Thyroid gland (tissue), 4 donors: ENCODE data around the gene PATJ.

Source experiments
- POLR2A ChIP-seq, 2 donors: fragments of 450-650 bp; IDR thresholded peaks; one replicate each; pipeline ENCODE4 v1.6.1; 2017; ENCODE audit warnings: antibody characterized with exemption in 2 of 2, mild to moderate bottlenecking in 2 of 2, moderate library complexity in 1 of 2
- TF ChIP-seq, protein P1 (sequence below), 6 experiments: fragments of 200-600 bp in 3 of 6; fragments of 450-650 bp in 3 of 6; sonication (generic) in 3 of 6; IDR thresholded peaks; one replicate each; pipeline ENCODE4 v1.5.1; 2016 to 2019; ENCODE audit warnings: antibody characterized with exemption in 6 of 6, mild to moderate bottlenecking in 2 of 6, inconsistent platforms in 1 of 6, moderate library complexity in 1 of 6

DNA sequence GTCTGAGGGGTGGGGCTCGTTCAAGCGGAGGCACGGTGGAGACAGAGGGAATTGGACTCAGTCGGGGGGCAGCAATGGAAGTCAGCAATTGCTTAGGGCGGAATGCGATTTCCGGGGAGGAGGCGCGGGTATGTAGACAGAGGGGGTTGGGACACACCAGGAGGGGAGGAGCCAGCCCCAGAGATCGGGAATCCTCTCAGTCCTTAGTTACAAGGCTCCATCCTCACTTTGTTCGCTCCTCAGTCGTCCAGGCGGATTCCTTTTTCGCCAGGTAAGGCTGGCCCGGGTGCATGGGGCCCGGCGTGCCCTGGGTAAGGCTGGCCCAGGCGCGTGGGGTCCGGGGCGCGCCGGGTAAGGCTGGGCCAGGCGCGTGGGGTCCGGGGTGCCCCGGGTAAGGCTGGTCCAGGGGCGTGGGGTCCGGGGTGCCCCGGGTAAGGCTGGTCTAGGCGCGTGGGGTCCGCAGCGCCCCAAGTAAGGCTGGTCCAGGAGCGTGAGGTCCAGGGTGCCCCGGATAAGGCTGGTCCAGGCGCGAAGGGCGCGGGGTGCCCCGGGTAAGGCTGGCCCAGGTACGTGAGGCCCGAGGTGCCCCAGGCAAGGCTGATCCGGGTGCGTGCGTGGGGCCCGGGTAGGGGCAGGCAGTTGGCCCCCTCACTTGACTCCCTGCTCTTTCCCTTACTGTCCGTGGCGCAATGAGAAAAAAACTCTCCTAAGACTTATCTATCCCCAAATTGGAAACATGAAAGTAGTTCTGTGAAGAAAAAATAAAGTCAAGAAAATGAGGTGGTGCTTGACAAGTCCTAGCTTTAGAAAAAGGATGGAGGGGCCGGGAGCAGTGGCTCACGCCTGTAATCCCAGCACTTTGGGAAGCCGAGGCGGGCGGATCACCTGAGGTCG is 452.6 kb downstream of the PATJ start, which contains the start of gene L1TD1:
- TF ChIP-seq, protein P1, sequence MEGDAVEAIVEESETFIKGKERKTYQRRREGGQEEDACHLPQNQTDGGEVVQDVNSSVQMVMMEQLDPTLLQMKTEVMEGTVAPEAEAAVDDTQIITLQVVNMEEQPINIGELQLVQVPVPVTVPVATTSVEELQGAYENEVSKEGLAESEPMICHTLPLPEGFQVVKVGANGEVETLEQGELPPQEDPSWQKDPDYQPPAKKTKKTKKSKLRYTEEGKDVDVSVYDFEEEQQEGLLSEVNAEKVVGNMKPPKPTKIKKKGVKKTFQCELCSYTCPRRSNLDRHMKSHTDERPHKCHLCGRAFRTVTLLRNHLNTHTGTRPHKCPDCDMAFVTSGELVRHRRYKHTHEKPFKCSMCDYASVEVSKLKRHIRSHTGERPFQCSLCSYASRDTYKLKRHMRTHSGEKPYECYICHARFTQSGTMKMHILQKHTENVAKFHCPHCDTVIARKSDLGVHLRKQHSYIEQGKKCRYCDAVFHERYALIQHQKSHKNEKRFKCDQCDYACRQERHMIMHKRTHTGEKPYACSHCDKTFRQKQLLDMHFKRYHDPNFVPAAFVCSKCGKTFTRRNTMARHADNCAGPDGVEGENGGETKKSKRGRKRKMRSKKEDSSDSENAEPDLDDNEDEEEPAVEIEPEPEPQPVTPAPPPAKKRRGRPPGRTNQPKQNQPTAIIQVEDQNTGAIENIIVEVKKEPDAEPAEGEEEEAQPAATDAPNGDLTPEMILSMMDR (IDR thresholded peaks at IDR 0.05), result no peak
- TF ChIP-seq POLR2A (IDR thresholded peaks at IDR 0.05), result no peak
